HT1080 (cell line): ENCODE data around the gene SIRPB2. TPM values are rescaled to one million over a fixed set of nuclear protein-coding genes. Genes with fewer than 3 reads are reported as not detected.

Experiments used
- DNase-seq: peaks from one replicate; pipeline ENCODE4 v3.0.0-alpha.2; 2015; ENCODE audit warnings: low read depth
- total RNA-seq: library from RNA; depleted of rRNA; stranded (reverse); fragments of >200 nt; shearing (Covaris generic); gene quantifications from 2 replicates; pipeline ENCODE4 v1.2.3, GENCODE V29; 2014

Gene SIRPB2
- total RNA-seq, 1 experiment from 2014 or later, result not detected

GRCh38 chr20:1500496-1500895 lies 9.3 kb upstream of the SIRPB2 start:
- DNase-seq, result no peak

GRCh38 chr20:1499528-1500420 lies 8.6 kb upstream of the SIRPB2 start:
- DNase-seq, result no peak

GRCh38 chr20:1497371-1497770 lies 6.2 kb upstream of the SIRPB2 start:
- peak; percentile 47 for DNase-seq

GRCh38 chr20:1496930-1497329 lies 5.7 kb upstream of the SIRPB2 start:
- no peak for DNase-seq

- no peak for DNase-seq
Observed at GRCh38 chr20:1494436-1494835, 3.2 kb upstream of the SIRPB2 start.

- DNase-seq, result no peak
Observed at GRCh38 chr20:1493536-1493935, 2.3 kb upstream of the SIRPB2 start.

GRCh38 chr20:1491860-1492642 lies 831 bp upstream of the SIRPB2 start:
- no peak for DNase-seq

GRCh38 chr20:1490643-1491195 lies 501 bp downstream of the SIRPB2 start:
- no peak for DNase-seq

GRCh38 chr20:1489764-1490436 lies 1.3 kb downstream of the SIRPB2 start:
- DNase-seq, result peak; percentile 32

GRCh38 chr20:1489325-1489724 lies 1.9 kb downstream of the SIRPB2 start:
- DNase-seq, result no peak

- no peak for DNase-seq
Observed at GRCh38 chr20:1486566-1486965, 4.7 kb downstream of the SIRPB2 start.

GRCh38 chr20:1484438-1485116 lies 6.6 kb downstream of the SIRPB2 start:
- DNase-seq, result peak; percentile 39

GRCh38 chr20:1479831-1480595 lies 11.2 kb downstream of the SIRPB2 start:
- no peak for DNase-seq

- DNase-seq, result peak; percentile 86
Observed at GRCh38 chr20:1478566-1478965, 12.7 kb downstream of the SIRPB2 start.

GRCh38 chr20:1477896-1478490 lies 13.2 kb downstream of the SIRPB2 start:
- no peak for DNase-seq

GRCh38 chr20:1474817-1475603 lies 16.2 kb downstream of the SIRPB2 start:
- no peak for DNase-seq

- DNase-seq, result no peak
Observed at GRCh38 chr20:1474325-1474724, 16.9 kb downstream of the SIRPB2 start.

- DNase-seq, result no peak
Observed at GRCh38 chr20:1473246-1474220, 17.7 kb downstream of the SIRPB2 start.
